Measurements from ENCODE around the gene LDLRAD3.

The LDLRAD3 gene

DNA sequence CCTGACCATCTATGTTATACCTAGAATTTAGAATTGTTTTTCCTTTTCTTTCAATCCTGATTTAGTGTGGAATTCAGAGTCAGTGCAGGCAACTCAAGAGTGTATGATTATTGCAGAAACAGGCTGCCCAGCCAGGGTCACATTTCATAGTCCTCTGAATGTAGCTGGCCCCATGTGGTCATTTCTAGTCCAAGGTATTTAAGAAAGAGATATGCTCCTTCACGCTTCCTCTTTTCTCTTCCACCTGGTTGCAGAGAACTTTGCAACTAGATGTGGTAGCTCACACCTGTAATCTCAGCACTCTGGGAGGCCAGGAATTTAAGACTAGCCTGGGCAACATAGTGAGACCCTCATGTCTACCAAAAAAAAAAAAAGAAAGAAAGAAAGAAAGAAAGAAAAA is 27.6 kb upstream of the LDLRAD3 start:
- DNase-seq (ENCODE audit: low spot score): no peak
- TF ChIP-seq, protein P1, sequence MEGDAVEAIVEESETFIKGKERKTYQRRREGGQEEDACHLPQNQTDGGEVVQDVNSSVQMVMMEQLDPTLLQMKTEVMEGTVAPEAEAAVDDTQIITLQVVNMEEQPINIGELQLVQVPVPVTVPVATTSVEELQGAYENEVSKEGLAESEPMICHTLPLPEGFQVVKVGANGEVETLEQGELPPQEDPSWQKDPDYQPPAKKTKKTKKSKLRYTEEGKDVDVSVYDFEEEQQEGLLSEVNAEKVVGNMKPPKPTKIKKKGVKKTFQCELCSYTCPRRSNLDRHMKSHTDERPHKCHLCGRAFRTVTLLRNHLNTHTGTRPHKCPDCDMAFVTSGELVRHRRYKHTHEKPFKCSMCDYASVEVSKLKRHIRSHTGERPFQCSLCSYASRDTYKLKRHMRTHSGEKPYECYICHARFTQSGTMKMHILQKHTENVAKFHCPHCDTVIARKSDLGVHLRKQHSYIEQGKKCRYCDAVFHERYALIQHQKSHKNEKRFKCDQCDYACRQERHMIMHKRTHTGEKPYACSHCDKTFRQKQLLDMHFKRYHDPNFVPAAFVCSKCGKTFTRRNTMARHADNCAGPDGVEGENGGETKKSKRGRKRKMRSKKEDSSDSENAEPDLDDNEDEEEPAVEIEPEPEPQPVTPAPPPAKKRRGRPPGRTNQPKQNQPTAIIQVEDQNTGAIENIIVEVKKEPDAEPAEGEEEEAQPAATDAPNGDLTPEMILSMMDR (IDR thresholded peaks at IDR 0.05; ENCODE audit: extremely low read depth, missing control alignments): no peak

DNA sequence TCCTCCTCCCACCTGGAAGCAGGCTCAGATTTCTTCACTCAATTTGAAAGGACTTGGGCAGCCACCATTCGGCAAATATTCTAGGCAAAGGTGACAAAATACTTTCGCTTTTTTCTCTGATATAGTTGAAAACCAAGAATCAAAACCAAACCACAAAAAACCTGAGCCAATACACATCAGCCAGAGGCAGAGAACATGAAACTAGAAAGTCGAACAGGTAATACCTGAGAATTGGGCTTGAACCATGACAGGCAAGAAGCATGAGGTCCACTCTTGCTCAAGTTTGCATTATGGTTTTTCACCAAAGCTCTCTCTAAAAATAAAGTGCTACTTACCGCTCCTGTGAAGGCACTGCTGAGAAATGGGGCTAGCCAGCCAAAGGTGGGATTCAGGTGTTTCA is 26.2 kb upstream of the LDLRAD3 start:
- TF ChIP-seq, protein P1 (IDR thresholded peaks at IDR 0.05; ENCODE audit: extremely low read depth, missing control alignments): no peak
- DNase-seq (ENCODE audit: low spot score): peak; percentile 42

DNA sequence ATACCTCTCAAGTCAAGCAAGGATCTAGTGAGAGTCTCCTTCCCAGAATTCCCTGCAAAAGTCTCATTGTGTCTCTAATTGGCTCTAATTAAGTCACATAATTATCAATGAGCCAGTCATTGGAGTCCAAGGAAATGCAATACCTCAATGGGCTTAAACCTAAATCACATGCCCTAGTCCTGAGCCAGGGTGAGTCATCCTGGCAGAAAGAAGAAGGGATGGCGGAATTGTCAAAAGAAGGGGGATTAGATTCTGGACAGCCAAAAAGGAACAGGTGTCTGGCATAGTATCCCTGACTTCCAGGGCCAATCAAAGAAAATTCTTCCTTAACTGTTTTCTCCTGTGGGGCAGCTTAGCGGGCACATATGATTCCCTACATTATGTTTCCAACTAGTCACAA is 25.1 kb upstream of the LDLRAD3 start:
- DNase-seq (ENCODE audit: low spot score): no peak
- TF ChIP-seq, protein P1 (IDR thresholded peaks at IDR 0.05; ENCODE audit: extremely low read depth, missing control alignments): no peak

DNA sequence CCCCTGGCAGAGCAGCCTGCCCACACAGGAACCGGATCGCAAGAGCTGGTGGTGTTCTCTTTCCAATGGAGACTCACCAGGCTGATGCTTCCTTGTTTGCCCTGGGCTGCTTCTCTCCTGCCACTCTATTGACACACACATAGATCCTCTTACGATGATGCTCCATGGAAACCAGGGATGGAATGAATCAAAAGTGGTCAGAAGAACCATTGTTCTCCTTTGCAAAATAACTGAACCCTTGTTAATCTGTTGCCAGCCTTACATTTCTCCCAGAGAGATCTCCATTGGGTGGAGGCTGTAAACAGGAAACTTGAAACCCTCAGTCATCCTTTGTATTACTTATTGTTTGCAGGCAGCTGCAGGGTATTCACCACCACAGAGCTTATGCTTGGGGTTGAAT is 24.6 kb upstream of the LDLRAD3 start:
- no peak for DNase-seq (ENCODE audit: low spot score)
- TF ChIP-seq, protein P1 (IDR thresholded peaks at IDR 0.05; ENCODE audit: extremely low read depth, missing control alignments): no peak

DNA sequence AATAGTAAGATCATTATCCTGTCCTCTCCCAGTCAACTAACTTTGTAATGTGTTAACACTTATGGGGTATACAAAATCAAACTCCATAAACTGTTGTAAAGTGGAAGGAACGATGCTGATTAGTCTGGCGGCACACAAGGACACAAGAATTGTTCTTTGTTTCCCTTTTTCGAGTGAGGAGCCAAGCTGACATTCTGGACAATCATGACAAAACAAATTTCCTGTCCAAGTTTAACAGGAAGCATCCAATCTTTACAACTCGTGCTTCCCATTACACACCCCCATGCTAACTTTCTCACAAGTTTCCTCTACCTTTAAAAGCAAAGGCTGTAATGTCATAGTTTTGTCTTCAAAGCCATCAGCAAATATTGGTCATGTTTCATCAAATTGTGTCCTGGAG is 20.4 kb upstream of the LDLRAD3 start:
- DNase-seq (ENCODE audit: low spot score): no peak
- TF ChIP-seq, protein P1 (IDR thresholded peaks at IDR 0.05; ENCODE audit: extremely low read depth, missing control alignments): no peak

DNA sequence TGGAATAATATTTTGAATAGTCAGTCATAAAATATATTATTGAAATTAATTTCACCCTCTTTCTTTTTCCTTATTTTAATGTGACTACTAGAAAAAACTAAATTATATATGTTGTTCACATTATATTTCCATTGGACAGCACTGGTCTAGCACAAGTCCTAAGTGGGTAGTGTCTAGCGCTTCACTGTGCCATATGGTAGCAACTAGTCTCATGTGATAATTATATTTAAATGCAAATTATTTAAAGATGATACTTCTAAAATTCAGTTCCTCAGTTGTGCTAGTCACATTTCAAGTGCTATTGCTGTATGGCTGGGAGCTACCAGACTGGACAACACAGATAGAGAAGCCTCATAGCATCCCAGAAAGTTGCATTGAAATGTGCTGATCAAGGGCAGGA is 19.1 kb upstream of the LDLRAD3 start:
- TF ChIP-seq, protein P1 (IDR thresholded peaks at IDR 0.05; ENCODE audit: extremely low read depth, missing control alignments): no peak
- DNase-seq (ENCODE audit: low spot score): no peak

DNA sequence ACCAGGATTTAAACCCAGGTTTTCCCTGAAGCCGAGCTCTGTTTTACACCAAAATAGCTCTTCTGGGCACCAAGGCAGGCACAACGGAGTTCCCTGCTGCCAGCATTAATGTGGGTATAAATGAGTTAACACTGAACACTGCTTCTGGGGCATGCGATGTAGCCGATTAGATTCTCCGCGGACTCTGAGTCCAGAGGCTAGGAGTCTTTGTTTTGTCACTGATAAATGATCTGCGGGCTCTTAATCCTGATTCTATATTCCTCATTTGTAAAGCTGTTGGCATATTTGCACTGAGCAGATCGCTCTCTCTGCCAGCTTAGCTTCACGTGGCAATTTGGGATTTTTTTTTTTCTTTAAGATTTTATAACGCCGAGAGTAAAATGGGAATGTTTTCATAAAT is 16.8 kb upstream of the LDLRAD3 start:
- no peak for DNase-seq (ENCODE audit: low spot score)
- TF ChIP-seq, protein P1 (IDR thresholded peaks at IDR 0.05; ENCODE audit: extremely low read depth, missing control alignments): no peak

Measured in GM20000 (cell line).